HG02588 (cell line): ENCODE data around the gene DOC2B.

ENCODE experiments used
- ATAC-seq: cut with Tn5 transposase; IDR thresholded peaks from one replicate; pipeline ENCODE4 v1.9.1; 2021; ENCODE audit warnings: mild to moderate bottlenecking, moderate library complexity; ENCODE audit not compliant: unreplicated experiment

Gene DOC2B

DNA sequence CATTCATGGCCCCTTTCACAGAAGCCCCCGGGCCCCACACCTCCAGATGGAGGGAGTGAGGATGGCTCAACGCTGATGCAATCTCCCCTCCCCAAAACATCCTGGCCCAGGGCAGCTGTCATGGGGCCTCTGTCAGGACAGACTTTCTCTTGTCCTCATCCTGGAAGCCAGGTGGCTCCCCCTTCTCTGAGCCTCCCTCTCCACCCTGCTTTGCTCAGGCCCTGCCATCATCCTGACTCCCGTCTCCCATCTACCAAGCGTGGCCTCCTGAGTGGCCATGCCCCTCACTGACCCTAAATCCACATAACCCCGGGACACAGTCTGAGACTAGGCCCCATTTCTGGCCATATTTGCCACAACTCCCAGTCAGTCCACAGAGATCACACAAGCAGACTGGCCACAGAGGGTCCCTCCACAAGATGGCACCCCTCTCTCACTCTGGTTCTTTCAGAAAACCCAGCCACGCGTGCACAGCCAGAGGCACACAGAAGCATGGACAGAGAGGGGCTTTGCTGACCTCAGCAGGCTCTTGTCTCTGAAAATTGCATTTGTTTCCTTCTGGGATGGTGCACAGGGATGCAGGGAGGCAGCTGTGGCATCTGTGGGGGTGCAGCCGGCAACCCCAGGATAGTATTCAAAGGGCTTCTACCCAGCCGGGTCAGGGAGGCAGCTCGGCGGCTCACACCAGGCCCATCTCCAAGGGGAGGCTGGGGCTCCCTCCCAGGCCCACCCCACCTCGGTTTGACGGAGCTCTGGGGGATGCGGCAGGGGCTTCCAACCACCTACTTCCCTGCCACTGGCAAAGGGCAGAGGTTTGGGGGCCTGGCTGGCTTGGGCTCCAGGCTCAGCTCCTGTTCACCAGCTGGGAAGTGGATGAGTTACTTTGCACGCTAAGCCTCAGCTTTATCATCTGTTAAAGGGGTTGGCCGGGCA is 16.9 kb downstream of the DOC2B start:
- ATAC-seq, result no peak

DNA sequence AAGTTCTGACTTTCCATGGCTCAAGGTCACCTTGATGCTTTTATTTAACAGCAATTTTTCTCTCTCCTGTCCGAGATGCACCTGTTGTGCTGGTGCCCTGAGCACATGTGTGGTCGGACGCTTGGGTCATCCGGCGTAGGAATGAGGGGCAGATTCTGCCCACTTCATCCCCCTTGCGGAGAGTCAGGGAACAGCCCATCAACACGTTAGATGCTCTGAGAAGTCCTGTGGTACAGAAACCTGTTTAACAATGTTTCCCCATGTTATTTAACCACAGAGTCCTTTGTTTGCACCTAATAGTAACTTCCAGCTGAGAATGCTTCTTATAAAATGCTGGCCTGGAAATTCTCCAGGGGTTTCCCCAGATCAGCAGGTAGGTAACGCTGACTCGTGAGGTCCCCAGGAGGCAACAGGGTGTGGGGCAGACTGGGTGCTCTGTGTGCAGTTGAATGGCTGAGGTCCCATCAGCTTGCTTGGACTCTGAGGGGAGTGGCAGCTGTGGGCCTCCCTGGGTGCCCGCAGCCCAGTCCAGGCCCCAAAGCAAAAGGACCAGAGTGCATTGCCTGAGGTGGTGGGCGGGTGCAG is 17.8 kb downstream of the DOC2B start:
- no peak for ATAC-seq

GRCh38 chr17:162689-163088 is 18.8 kb downstream of the DOC2B start:
- ATAC-seq, result no peak

DNA sequence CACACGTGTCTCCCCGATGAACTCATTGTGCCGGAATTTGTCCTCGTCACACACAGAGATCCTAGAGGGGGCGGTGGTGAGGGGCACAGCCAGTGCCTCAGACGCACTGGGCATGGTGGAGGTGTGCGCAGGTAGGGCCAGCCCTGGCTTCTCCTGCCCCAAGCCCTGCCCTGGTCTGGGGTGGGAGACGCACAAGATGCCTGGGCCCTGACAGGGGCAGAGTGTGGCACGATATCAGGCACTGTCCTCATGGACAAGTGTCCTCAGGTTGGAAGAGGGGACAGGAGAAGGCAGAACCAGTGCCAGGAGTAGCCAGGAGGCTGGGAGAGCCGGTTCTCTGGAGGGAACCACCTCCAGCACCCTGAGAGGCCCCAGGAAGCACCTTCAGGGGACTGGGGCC is 20.0 kb downstream of the DOC2B start:
- ATAC-seq, result no peak

DNA sequence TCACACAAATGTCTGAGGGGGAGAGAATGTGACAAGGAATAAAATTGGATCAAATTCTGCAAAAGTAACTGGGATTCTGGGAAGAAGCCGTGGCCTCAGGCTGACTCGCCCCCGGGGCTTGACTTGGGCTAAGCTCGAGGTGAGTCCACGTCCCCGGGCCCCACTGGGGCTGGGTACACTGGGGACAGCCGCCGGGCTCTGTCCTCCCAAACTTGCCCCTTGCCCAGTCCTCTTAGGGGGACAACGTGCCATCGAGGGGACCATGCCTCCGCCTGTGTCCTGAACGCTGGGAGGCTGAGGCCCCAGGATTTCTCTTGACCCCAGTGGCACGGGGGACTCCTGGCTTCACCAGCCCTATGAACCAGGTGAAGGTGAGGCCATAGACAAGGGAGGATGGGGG is 21.1 kb downstream of the DOC2B start:
- ATAC-seq, result no peak

DNA sequence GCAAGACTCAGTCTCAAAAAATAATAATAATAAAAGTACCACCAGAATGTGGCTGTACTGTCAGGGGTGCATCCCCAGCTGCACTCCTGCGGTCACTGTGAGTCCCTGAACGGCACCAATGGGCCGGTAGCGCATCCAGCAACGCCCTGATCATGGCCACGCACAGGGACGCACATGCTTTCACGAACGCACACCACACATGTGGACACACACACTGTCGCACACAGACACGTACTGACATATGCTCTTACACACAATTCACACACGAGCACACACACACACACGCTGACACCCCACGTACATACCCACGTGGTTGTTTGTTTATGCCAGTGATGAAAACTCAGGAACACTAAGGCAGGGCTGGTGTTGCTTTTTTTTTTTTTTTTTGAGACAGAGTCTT is 21.8 kb downstream of the DOC2B start:
- no peak for ATAC-seq

DNA sequence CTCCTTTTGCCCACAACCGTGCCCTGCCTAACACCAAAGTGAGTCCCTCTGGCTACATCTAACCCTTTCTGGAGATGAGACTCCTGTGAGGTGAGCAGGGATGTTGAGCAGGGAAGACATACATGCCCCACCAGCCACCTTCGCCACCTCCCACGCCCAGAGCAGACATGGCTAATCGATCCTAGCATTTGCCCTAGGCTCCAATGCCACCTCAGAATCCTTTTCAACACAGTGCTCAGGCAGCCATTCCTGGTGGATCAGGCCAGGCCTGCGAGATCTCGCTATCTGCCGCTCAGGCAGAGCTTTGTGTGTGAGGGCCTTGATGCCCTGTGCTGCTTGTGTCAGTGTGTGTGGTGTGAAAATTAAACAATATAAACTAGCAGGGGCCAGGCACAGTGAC is 23.1 kb downstream of the DOC2B start:
- ATAC-seq, result no peak

DNA sequence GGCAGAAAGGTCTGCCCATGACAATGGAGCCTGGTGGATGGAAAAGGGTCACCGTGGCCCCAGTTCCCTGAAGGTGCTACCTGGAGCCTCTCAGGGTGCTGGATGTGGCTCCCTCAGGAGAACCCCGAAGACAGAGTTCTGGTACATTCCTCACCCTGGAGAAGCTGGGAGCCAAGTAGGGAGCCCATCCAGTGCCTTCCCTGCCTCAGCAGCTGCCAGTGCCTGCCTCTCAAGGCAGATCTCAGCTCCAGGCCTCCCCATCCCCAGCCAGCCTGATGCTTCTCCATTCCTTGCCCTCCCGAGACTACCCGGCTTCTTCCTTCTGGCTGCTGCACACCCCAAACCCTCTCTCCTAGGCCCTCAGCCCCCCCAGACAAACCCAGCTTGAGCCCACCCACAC is 23.5 kb downstream of the DOC2B start:
- ATAC-seq, result no peak

- no peak for ATAC-seq
Observed at GRCh38 chr17:156946-157345, 24.5 kb downstream of the DOC2B start.

DNA sequence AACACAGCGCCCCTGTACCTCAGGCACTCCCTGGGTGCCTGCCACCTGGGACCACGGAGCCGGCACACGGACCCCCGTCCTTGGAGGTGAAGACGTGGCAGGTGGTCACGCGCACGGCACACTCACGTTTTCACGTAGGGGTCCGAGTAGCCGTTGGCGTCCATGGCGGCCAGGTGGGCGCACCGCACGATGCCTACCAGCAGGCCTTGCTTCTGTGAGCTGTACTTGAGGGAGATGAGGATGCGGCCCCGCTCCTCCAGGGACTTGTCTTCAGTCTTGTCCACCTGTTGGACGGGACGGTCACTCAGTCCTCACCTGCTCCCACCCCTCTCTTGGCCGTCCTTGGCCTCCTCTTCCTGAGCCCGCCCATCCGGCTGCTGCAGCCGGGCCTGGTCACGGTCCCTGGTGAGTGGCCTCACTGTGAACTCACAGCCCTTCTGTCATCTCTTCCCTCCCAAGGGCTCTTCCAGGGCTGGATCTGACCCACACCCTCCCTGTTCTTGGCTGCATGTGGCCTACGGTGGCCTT is 25.3 kb downstream of the DOC2B start:
- no peak for ATAC-seq

- no peak for ATAC-seq
Observed at GRCh38 chr17:155576-155975, 25.9 kb downstream of the DOC2B start.

DNA sequence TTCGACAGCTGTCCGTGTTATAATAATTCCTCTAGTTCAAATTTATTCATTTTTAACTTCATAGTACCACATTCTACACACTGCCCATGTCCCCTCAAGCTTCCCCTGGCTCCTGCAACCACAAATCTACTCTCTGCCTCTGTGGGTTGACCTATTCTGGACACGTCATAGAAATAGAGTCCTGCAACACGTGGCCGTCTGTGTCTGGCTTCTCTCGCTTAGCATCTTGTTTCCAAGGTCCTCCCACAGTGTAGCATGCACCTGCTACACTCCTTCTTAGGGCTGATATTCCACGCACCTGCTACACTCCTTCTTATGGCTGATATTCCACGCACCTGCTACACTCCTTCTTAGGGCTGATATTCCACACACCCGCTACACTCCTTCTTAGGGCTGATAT is 27.6 kb downstream of the DOC2B start:
- ATAC-seq, result no peak

DNA sequence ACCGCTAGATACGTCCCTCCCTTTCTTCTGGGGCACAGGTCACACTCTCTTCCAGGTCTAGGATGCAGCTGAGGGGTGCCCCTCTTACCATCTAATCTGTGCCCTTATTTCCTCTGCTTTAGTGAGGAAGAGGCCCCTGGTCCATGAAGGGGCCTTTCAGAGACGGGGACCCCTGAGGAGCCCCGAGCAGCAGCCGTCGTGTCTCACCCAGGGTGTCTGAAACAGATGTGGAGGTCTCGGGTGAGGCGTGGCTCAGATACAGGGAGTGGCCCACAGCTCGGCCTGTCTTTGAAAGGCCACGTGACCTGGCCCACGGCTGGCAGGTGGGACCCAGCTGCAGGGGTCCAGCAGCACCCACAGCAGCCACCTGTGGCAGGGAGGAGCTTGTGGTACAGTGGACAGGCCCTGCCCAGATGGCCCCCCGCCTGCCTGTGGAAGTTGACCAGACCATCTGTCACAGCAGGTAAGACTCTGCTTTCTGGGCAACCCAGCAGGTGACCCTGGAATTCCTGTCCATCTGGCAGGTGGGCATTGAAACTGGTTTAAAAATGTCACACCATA is 28.5 kb downstream of the DOC2B start:
- no peak for ATAC-seq

DNA sequence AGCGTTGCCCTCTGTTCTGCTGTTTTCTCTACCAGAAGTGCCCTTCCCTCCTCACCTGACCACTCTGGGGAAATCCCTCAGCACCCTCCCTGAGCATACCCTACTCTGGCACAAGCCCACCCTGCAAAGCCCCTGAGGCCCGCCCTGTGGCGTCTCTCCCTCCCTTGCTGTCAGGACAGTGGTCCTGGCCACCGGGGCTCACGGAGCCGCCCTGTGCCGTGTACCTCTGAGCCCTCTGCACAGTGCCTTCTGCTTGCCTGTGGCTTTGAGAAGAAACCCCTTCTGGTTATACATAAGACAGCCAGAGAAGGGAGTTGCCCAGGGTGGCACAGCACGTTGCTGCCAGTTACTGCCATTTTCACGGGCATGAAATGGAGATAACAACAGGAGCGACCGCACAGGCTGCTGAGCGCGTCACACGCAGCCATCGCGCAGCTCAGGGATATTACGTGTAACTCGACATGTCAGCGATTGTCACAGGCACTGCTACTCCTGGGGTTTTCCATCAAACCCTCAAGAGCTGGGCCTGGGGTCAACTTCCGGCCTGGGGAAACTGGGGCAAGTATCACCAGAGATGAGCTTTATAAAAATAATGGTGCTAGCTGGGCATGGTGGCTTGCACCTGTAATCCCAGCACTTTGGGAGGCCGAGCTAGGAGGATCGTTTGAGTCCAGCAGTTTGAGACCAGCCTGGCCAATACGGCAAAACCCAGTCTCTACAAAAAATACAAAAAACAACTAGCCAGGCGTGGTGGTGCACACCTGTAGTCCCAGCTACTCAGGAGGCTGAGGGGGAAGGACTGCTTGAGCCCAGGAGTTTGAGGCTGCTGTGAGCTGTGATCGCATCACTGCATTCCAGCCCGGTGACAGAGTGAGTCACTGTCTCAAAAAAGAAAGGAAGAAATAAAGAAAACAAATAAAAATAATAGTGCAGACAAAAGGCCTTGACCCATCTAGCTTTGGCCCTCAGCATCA is 29.3 kb downstream of the DOC2B start:
- ATAC-seq, result no peak

DNA sequence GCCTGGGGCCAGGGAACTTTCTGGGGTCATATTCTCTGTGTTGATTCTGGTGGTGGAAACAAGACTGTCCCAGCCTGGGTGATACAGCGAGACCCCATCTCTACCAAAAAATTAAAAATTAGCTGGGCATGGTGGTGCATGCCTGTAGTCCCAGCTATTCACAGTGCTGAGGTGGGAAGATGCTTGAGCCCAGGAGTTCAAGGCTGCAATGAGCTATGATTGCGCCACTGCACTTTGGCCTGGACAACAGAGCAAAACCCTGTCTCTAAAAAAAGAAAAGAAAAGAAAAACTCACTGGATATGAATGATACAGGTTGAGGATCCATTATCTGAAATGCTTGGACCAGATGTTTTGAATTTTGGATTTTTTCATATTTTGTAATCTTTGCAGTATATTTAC is 30.4 kb downstream of the DOC2B start:
- no peak for ATAC-seq

DNA sequence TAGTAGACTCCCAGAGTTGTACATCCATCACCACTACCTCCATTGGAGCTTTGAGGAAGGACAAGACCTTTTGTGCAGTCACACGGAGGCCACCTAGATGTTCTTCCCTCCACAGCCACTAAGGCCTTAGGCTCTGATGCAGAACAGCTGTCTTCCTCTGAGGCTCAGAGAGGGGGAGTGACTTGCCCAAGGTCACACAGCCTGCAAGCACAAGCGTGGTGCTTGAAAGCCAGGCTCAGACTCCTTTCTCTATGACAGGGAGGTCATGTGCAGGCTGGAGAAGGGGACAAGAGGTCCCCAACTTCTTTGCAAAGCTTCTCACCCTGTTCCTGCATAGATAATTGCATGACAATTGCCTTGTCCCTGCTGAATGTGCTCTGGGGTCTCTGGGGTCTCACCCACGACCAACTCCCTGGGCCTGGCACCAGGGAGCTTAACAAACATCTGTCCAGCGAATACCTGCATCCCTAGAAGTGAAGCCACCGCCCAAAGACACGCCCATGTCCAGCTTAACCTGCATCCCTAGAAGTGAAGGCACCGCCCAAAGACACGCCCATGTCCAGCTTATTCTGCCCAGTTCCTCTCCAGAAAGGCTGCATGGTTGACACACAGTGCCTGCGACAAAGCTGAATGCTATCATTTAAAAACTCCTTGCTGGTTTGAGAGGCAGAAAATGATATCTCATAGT is 31.4 kb downstream of the DOC2B start:
- no peak for ATAC-seq

DNA sequence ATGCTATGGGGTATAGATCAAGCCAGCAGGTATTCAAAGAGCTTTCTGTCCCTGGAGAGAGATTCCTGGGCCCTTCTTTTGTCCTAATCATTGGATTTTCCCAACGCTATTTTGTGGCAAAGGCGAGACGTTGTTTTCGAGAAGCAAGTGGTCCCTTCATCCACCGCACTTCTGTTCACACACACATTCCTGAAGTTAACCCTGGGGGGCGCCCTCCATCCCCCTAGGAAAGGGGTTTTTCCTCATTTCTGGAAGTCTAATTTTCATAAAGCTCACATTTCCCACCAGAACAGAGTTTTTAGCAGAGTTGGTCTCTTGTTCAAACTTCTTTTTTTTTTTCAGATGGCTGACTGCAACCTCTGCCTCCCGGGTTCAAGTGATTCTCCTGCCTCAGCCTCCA is 32.2 kb downstream of the DOC2B start:
- no peak for ATAC-seq

- ATAC-seq, result no peak
Observed at GRCh38 chr17:148757-149156, 32.7 kb downstream of the DOC2B start.

- no peak for ATAC-seq
Observed at GRCh38 chr17:147796-148740, 33.4 kb downstream of the DOC2B start.
